IMR-90 (cell line): ENCODE results near the gene HNRNPAB. TPM values are rescaled to one million over a fixed set of nuclear protein-coding genes. Genes with fewer than 3 reads are reported as not detected.

Source experiments
- ATAC-seq: fragments of 200-7000 bp; cut with Tn5 transposase; 2 replicates; pipeline ENCODE4 v1.9.1; 2020; ENCODE audit warnings: low read depth, mild to moderate bottlenecking, moderate library complexity
- BruUV-seq: library from RNA; stranded (reverse); fragments of 400-500 nt; replicated peaks from 2 replicates; lab custom pipeline; 2021; lab: Mats Ljungman, UMichigan
- CTCF ChIA-PET: fragments of 300-600 bp; formaldehyde crosslinking; extraction: SDS; loops from one replicate; lab custom pipeline; 2021; ENCODE audit warnings: antibody characterized with exemption; lab: Yijun Ruan, JAX
- POLR2A ChIA-PET: fragments of 300-600 bp; sonication (Branson Sonifier 250); formaldehyde crosslinking; loops from one replicate; lab custom pipeline; 2022; ENCODE audit warnings: antibody characterized with exemption; ENCODE audit not compliant: unreplicated experiment; lab: Charles Lee
- DNase-seq: peaks from one replicate; pipeline ENCODE4 v3.0.0; 2013
- H2AFZ ChIP-seq: replicated peaks from 2 replicates; pipeline ENCODE3; 2013; ENCODE audit warnings: low read length, mild to moderate bottlenecking; ENCODE audit not compliant: poor library complexity
- H2AK5ac ChIP-seq: 2 replicates; pipeline ENCODE4 v1.6.1; 2013; ENCODE audit warnings: low read depth, low read length, inconsistent platforms
- H2AK9ac ChIP-seq: replicated peaks from 2 replicates; pipeline ENCODE3; 2013; ENCODE audit warnings: mild to moderate bottlenecking, low read depth, low read length, moderate library complexity; ENCODE audit not compliant: poor library complexity
- H2BK120ac ChIP-seq: 2 replicates; pipeline ENCODE4 v1.6.1; 2013; ENCODE audit warnings: low read depth, low read length, inconsistent platforms
- H2BK15ac ChIP-seq: 3 replicates; pipeline ENCODE4 v1.6.1; 2013; ENCODE audit warnings: low read depth, low read length, inconsistent platforms
- H2BK20ac ChIP-seq: 2 replicates; pipeline ENCODE4 v1.6.1; 2013; ENCODE audit warnings: low read depth, mild to moderate bottlenecking, inconsistent platforms, low read length, moderate library complexity
- H2BK5ac ChIP-seq: 2 replicates; pipeline ENCODE4 v1.6.1; 2013; ENCODE audit warnings: mild to moderate bottlenecking, low read depth, low read length, inconsistent platforms; ENCODE audit not compliant: poor library complexity, severe bottlenecking
- H3K14ac ChIP-seq: replicated peaks from 2 replicates; pipeline ENCODE4 v1.6.1; 2013; ENCODE audit warnings: low read depth, low read length, inconsistent platforms
- H3K18ac ChIP-seq: 2 replicates; pipeline ENCODE4 v1.6.1; 2013; ENCODE audit warnings: low read depth, low read length, control low read depth
- H3K23ac ChIP-seq: 2 replicates; pipeline ENCODE4 v1.6.1; 2013; ENCODE audit warnings: low read depth, low read length, inconsistent platforms
- H3K27ac ChIP-seq: 2 replicates; pipeline ENCODE4 v1.5.1; 2013; ENCODE audit warnings: mild to moderate bottlenecking, control low read depth, low read length; ENCODE audit not compliant: insufficient read depth
- H3K27me3 ChIP-seq: 2 replicates; pipeline ENCODE4 v1.6.1; 2013; ENCODE audit warnings: low read length; ENCODE audit not compliant: control insufficient read depth, insufficient read depth
- H3K36me3 ChIP-seq: 2 replicates; pipeline ENCODE4 v1.6.1; 2013; ENCODE audit warnings: low read length, mixed read lengths; ENCODE audit not compliant: control insufficient read depth, insufficient read depth
- H3K4ac ChIP-seq: 2 replicates; pipeline ENCODE4 v1.6.1; 2013; ENCODE audit warnings: low read depth, low read length, inconsistent platforms
- H3K4me1 ChIP-seq: 2 replicates; pipeline ENCODE4 v1.6.1; 2013; ENCODE audit warnings: low read length, mixed read lengths; ENCODE audit not compliant: control insufficient read depth, insufficient read depth
- H3K4me2 ChIP-seq: 2 replicates; pipeline ENCODE4 v1.6.1; 2013; ENCODE audit warnings: low read depth, mild to moderate bottlenecking, control low read depth, low read length, moderate library complexity
- H3K4me3 ChIP-seq: 2 replicates; pipeline ENCODE4 v1.5.1; 2013; ENCODE audit warnings: low read depth, mild to moderate bottlenecking, control low read depth, low read length, moderate library complexity; ENCODE audit not compliant: insufficient read depth
- H3K56ac ChIP-seq: 2 replicates; pipeline ENCODE4 v1.6.1; 2013; ENCODE audit warnings: low read length, inconsistent platforms; ENCODE audit not compliant: insufficient read depth; ENCODE audit errors: extremely low read depth
- H3K79me1 ChIP-seq, 2 experiments: 2 replicates each; pipeline ENCODE4 v1.6.1; 2013; ENCODE audit warnings: low read length in 2 of 2, inconsistent platforms in 1 of 2, low read depth in 1 of 2
- H3K9ac ChIP-seq: 2 replicates; pipeline ENCODE4 v1.6.1; 2013; ENCODE audit warnings: low read depth, low read length, control low read depth
- H3K9me1 ChIP-seq: 2 replicates; pipeline ENCODE4 v1.6.1; 2013; ENCODE audit warnings: low read length, inconsistent platforms; ENCODE audit not compliant: insufficient read depth
- H3K9me3 ChIP-seq: 2 replicates; pipeline ENCODE4 v1.6.1; 2013; ENCODE audit warnings: low read length; ENCODE audit not compliant: control insufficient read depth, insufficient read depth
- H4K20me1 ChIP-seq: 2 replicates; pipeline ENCODE4 v1.6.1; 2013; ENCODE audit warnings: low read length, inconsistent platforms; ENCODE audit not compliant: insufficient read depth
- H4K5ac ChIP-seq: 2 replicates; pipeline ENCODE4 v1.6.1; 2013; ENCODE audit warnings: mild to moderate bottlenecking, low read depth, low read length, control low read depth
- H4K8ac ChIP-seq, 2 experiments: 2 replicates each; pipeline ENCODE4 v1.6.1; 2013; ENCODE audit warnings: low read depth in 2 of 2, low read length in 2 of 2, control low read depth in 1 of 2, inconsistent platforms in 1 of 2
- H4K91ac ChIP-seq: 2 replicates; pipeline ENCODE4 v1.6.1; 2013; ENCODE audit warnings: low read depth, low read length, inconsistent platforms; ENCODE audit not compliant: insufficient read depth
- BHLHE40 ChIP-seq: fragments of 150-350 bp; IDR thresholded peaks from 2 replicates; pipeline ENCODE4 v1.6.1; 2016; ENCODE audit warnings: mild to moderate bottlenecking, low read depth, low read length
- CEBPB ChIP-seq: IDR thresholded peaks from 2 replicates; pipeline ENCODE4 v1.6.1; 2012; ENCODE audit warnings: low read depth, low read length, improper control_type of control experiment
- FOS ChIP-seq: fragments of 150-350 bp; IDR thresholded peaks from 2 replicates; pipeline ENCODE4 v1.6.1; 2016; ENCODE audit warnings: low read depth, low read length
- MAZ ChIP-seq: IDR thresholded peaks from 2 replicates; pipeline ENCODE4 v1.6.1; 2012; ENCODE audit warnings: low read depth, mild to moderate bottlenecking, low read length, improper control_type of control experiment, moderate library complexity, borderline replicate concordance
- MXI1 ChIP-seq: IDR thresholded peaks from 2 replicates; pipeline ENCODE4 v1.6.1; 2012; ENCODE audit warnings: low read depth, mild to moderate bottlenecking, low read length, moderate library complexity, borderline replicate concordance
- NFE2L2 ChIP-seq: fragments of 150-350 bp; IDR thresholded peaks from 2 replicates; pipeline ENCODE4 v1.6.1; 2016; ENCODE audit warnings: low read depth, mild to moderate bottlenecking, low read length
- POLR2A ChIP-seq: IDR thresholded peaks from 2 replicates; pipeline ENCODE4 v1.6.1; 2012; ENCODE audit warnings: mild to moderate bottlenecking, low read depth, low read length
- RFX5 ChIP-seq: IDR thresholded peaks from 2 replicates; pipeline ENCODE4 v1.8.0; 2012; ENCODE audit warnings: low read depth, mild to moderate bottlenecking, low read length, moderate library complexity
- SMC3 ChIP-seq: fragments of 150-350 bp; IDR thresholded peaks from 2 replicates; pipeline ENCODE4 v1.6.1; 2016; ENCODE audit warnings: low read depth, mild to moderate bottlenecking, antibody characterized with exemption, low read length, moderate library complexity
- WGBS, 2 experiments: methylation state at CpG; one replicate each; pipeline versions ENCODE4 v1.1.5 to v1.1.7; 2013; ENCODE audit warnings: missing lambda C conversion rate in 2 of 2; ENCODE audit not compliant: insufficient read length in 1 of 2; ENCODE audit errors: extremely low coverage in 2 of 2; 5-methylcytosine and 5-hydroxymethylcytosine counted together
- dilution Hi-C: fragments of 300-500 bp; cut with HindIII; formaldehyde crosslinking; loops from one replicate; pipeline ENCODE4 v1.14.3; 2018; ENCODE audit warnings: low sequenced_read_pairs; ENCODE audit not compliant: unreplicated experiment
- in situ Hi-C: fragments of 300-500 bp; cut with MboI; formaldehyde crosslinking; loops from 3 replicates; pipeline ENCODE4 v1.14.3; 2019; ENCODE audit warnings: low sequenced_read_pairs, inconsistent platforms, mixed read lengths
- intact Hi-C: fragments of 100-400 bp; cut with micrococcal nuclease; formaldehyde crosslinking; loops from 2 replicates; pipeline ENCODE4 v1.10.0; 2022
- polyA plus RNA-seq, 3 experiments: library from polyadenylated mRNA; depleted of rRNA; stranded (reverse); fragments of >200 nt; gene quantifications; 2 replicates each; pipeline ENCODE4 v1.2.3, GENCODE V29; 2012; ENCODE audit warnings: low replicate concordance in 1 of 3
- total RNA-seq: library from RNA; depleted of rRNA; stranded (reverse); fragments of >200 nt; gene quantifications from 2 replicates; pipeline ENCODE4 v1.2.3, GENCODE V29; 2012
- TF ChIP-seq, protein P1 (sequence below): fragments of 150-350 bp; IDR thresholded peaks from 2 replicates; pipeline ENCODE4 v1.6.1; 2017; ENCODE audit warnings: mild to moderate bottlenecking, antibody characterized with exemption, low read length, low read depth
- TF ChIP-seq, protein P2 (sequence below): conservative IDR thresholded peaks from 2 replicates; pipeline ENCODE4 v1.5.1; 2012; ENCODE audit warnings: mild to moderate bottlenecking, low read depth, low read length, improper control_type of control experiment

The HNRNPAB gene
- total and polyA plus RNA-seq, 2 of the 4 experiments (the other 2 are of a cell fraction) = 32.1 to 128 TPM

DNA sequence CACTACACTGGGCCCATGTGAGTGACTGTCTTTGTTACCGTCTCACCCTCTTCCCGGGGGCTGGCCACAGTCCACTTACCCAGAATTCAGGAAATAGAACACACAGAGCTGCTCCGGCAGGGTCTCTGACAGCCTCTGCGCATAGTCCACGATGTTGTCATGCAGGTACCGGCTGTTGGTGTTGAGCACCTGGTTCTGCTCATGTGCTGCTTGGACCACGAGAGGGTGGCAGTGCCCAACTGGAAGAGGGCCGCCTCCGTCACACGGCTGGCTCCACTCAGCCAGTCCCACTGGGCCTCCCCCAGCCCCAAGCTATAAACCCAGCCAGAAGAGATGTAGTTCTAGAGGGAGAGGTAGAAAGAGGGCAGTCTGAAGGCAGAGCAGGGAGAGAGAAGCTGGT lies 25.5 kb downstream of the HNRNPAB start:
- Histone ChIP-seq H3K18ac (no peak overlapping the region), H3K4me3 (no peak overlapping the region), H3K14ac (no peak overlapping the region), H4K5ac (no peak overlapping the region), H3K9ac (no peak overlapping the region), H3K9me1 (peaks cover 18% of the 10 kb centered on the region), H2BK15ac (no peak overlapping the region), H2BK120ac (no peak overlapping the region), H3K4me1 (peaks cover 9% of the 10 kb centered on the region), H3K56ac (no peak overlapping the region), H3K23ac (no peak overlapping the region), H4K20me1 (peaks cover 6% of the 10 kb centered on the region; the same call in 1 of the 2 replicates), H3K79me1 (peaks cover 21 to 57% of the 10 kb centered on the region in 2 experiments), H4K8ac (no peak overlapping the region), H3K9me3 (0 out of 2 replicates have a peak, but pooled peaks cover 2% of the 10 kb centered on the region), H2AFZ (no peak overlapping the region), H3K36me3 (peaks cover 36% of the 10 kb centered on the region), H2BK5ac (no peak overlapping the region), H2AK5ac (no peak overlapping the region), H2AK9ac (no peak overlapping the region), H3K4ac (no peak overlapping the region), H3K4me2 (no peak overlapping the region), H2BK20ac (no peak overlapping the region), H3K27me3 (no peaks in the 10 kb centered on the region), H3K27ac (no peak overlapping the region), H4K91ac (no peak overlapping the region)
- in situ Hi-C loops = no loop called here
- CTCF ChIA-PET = no interaction called here
- BruUV-seq = no TSS peak
- POLR2A ChIA-PET = no interaction called here
- dilution Hi-C loops = no loop called here
- intact Hi-C loops = loop anchor here (5.0 kb wide), 1 partner anchor 397 kb away; the partner anchor contains the start of gene CLK4
- TF ChIP-seq, protein P1, sequence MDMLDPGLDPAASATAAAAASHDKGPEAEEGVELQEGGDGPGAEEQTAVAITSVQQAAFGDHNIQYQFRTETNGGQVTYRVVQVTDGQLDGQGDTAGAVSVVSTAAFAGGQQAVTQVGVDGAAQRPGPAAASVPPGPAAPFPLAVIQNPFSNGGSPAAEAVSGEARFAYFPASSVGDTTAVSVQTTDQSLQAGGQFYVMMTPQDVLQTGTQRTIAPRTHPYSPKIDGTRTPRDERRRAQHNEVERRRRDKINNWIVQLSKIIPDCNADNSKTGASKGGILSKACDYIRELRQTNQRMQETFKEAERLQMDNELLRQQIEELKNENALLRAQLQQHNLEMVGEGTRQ = no peak
- TF ChIP-seq SMC3 (no peak), NFE2L2 (no peak), MAZ (no peak), CEBPB (no peak), RFX5 (no peak), MXI1 (no peak), BHLHE40 (no peak), FOS (no peak), POLR2A (no peak)
- TF ChIP-seq, protein P2, sequence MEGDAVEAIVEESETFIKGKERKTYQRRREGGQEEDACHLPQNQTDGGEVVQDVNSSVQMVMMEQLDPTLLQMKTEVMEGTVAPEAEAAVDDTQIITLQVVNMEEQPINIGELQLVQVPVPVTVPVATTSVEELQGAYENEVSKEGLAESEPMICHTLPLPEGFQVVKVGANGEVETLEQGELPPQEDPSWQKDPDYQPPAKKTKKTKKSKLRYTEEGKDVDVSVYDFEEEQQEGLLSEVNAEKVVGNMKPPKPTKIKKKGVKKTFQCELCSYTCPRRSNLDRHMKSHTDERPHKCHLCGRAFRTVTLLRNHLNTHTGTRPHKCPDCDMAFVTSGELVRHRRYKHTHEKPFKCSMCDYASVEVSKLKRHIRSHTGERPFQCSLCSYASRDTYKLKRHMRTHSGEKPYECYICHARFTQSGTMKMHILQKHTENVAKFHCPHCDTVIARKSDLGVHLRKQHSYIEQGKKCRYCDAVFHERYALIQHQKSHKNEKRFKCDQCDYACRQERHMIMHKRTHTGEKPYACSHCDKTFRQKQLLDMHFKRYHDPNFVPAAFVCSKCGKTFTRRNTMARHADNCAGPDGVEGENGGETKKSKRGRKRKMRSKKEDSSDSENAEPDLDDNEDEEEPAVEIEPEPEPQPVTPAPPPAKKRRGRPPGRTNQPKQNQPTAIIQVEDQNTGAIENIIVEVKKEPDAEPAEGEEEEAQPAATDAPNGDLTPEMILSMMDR = no peak
- no peak for ATAC-seq
- DNase-seq = no peak
- 88% methylated on average over 3 of the region's 10 CpGs; no CpG with 5 or more reads in 1 of the 2 experiments for WGBS, 2 experiments
